Spleen (tissue), 7 donors: Measurements from ENCODE around the gene NLRP1.

Source experiments
- CTCF ChIP-seq, 11 experiments: fragments of 200-600 bp in 7 of 11; fragments of 450-650 bp in 4 of 11; sonication (generic) in 4 of 11; IDR thresholded peaks in 8 of 11; conservative IDR thresholded peaks in 3 of 11; 1 replicate in 7 of 11; 2 replicates in 4 of 11; pipeline versions ENCODE4 v1.4.0 to v1.8.0; 2016 to 2021; ENCODE audit warnings: antibody characterized with exemption in 11 of 11, inconsistent platforms in 4 of 11, mild to moderate bottlenecking in 1 of 11
- POLR2A ChIP-seq, 3 donors: fragments of 450-650 bp; IDR thresholded peaks; one replicate each; pipeline ENCODE4 v1.5.1; 2017; ENCODE audit warnings: antibody characterized with exemption in 3 of 3, mild to moderate bottlenecking in 1 of 3
- donor health status: DM: no; HTN: no; CAD: no; lungs with moderate emphysema.
- donor health status: DM: no; HTN: no; CAD: no.
- donor health status: DM: no; HTN: no; CAD: no.

GRCh38 chr17:5628262-5628661 is 44.0 kb upstream of the NLRP1 start:
- TF ChIP-seq POLR2A (IDR thresholded peaks at IDR 0.05), result no peak
- no peak for TF ChIP-seq CTCF (IDR thresholded peaks at IDR 0.05 in 8 of 11, conservative IDR thresholded peaks at IDR 0.05 in 3 of 11)
